Left ventricle myocardium inferior (tissue), 1 donor: ENCODE results near the gene ACY1. TPM values are rescaled to one million over a fixed set of nuclear protein-coding genes. Genes with fewer than 3 reads are reported as not detected.

Source experiments
- DNase-seq: peaks from one replicate; pipeline ENCODE4 v3.0.0-alpha.2; 2020
- H3K27ac ChIP-seq: fragments of 200-600 bp; replicated peaks from 2 replicates; pipeline ENCODE4 v1.8.0; 2021
- H3K27me3 ChIP-seq: fragments of 200-600 bp; 2 replicates; pipeline ENCODE4 v1.8.0; 2021; ENCODE audit warnings: low read depth
- H3K36me3 ChIP-seq: fragments of 200-600 bp; 2 replicates; pipeline ENCODE4 v1.8.0; 2021
- H3K4me1 ChIP-seq: fragments of 200-600 bp; 2 replicates; pipeline ENCODE4 v1.8.0; 2021
- H3K4me3 ChIP-seq: fragments of 200-600 bp; 2 replicates; pipeline ENCODE4 v1.8.0; 2021; ENCODE audit warnings: mild to moderate bottlenecking, moderate library complexity
- H3K9me3 ChIP-seq: fragments of 200-600 bp; replicated peaks from 2 replicates; pipeline ENCODE4 v1.8.0; 2021
- CTCF ChIP-seq: fragments of 200-600 bp; IDR thresholded peaks from 2 replicates; pipeline ENCODE4 v1.8.0; 2021; ENCODE audit warnings: antibody characterized with exemption, mild to moderate bottlenecking, borderline replicate concordance
- intact Hi-C: fragments of 100-400 bp; cut with micrococcal nuclease; formaldehyde crosslinking; loops from one replicate; pipeline ENCODE4 v1.11.0; 2022
- total RNA-seq: library from RNA; stranded (reverse); fragmentation: NEBNext Ultra II Directional; extraction: Animal tissue kit (Norgen Biotek cat#: 25700); gene quantifications from one replicate; pipeline ENCODE4 v1.2.1, GENCODE V29; 2021
- donor health status: DM: no; HTN: yes; CAD: no; lungs with severe emphysema.

ACY1 gene
- total RNA-seq, 1 donor from 2014 or later, result 20.2 TPM

- H3K36me3 ChIP-seq, result peaks cover 69% of the 10 kb centered on the region
- H3K27ac ChIP-seq, result no peak overlapping the region
- no peaks in the 10 kb centered on the region for H3K27me3 ChIP-seq
- DNase-seq, result no peak
- H3K4me3 ChIP-seq, result no peak overlapping the region
- no peak for TF ChIP-seq CTCF
- intact Hi-C loops, result no loop called here
- peaks cover 20% of the 10 kb centered on the region for H3K4me1 ChIP-seq
- H3K9me3 ChIP-seq, result no peaks in the 10 kb centered on the region
These were observed 46.3 kb upstream of the ACY1 start for GRCh38 chr3:51937014-51937413.

DNA sequence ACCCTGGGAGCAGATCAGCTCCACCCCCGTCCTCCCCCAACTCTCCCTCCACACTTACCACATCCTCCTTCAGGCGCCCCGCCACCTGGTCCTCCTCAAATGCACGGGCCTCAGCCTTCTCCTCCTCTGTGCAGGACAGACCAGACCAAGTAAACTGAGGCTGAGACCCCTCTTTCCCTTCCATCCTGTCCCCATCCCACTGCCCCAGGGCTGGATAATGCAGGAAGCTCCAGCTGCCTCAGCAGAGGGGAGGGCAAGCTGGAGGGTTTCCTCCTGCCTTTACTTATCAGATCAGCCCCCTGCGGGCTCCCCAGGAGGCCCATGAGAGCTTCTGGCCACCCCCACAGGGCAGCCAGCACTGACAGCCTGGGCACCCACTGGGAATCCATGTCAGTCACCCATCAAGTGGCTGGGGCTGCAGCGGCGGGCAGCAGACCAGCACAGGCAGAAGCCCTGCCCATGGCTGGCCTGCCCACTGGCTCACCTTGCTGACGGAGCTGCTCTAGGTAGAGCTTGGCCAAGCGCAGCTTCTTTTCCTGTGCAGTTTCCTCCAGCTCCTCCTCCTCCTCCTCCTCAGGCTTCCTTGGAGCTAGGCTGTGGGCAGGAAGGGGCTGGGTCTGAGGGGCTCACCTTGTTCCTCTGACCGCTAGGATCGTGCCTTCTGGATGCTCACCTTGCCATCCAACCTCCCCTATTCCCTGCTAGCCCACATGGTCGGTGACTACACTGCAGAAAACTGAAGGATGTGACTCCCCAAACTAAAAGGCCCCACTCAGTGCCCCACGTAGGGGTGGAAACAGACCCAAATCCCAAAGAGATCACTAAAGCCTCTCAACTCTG is 45.5 kb upstream of the ACY1 start:
- TF ChIP-seq CTCF, result no peak
- H3K27me3 ChIP-seq, result no peaks in the 10 kb centered on the region
- H3K4me1 ChIP-seq, result peaks cover 26% of the 10 kb centered on the region
- H3K27ac ChIP-seq, result no peak overlapping the region
- DNase-seq, result no peak
- peaks cover 64% of the 10 kb centered on the region for H3K36me3 ChIP-seq
- intact Hi-C loops, result no loop called here
- H3K4me3 ChIP-seq, result no peak overlapping the region
- no peaks in the 10 kb centered on the region for H3K9me3 ChIP-seq

DNA sequence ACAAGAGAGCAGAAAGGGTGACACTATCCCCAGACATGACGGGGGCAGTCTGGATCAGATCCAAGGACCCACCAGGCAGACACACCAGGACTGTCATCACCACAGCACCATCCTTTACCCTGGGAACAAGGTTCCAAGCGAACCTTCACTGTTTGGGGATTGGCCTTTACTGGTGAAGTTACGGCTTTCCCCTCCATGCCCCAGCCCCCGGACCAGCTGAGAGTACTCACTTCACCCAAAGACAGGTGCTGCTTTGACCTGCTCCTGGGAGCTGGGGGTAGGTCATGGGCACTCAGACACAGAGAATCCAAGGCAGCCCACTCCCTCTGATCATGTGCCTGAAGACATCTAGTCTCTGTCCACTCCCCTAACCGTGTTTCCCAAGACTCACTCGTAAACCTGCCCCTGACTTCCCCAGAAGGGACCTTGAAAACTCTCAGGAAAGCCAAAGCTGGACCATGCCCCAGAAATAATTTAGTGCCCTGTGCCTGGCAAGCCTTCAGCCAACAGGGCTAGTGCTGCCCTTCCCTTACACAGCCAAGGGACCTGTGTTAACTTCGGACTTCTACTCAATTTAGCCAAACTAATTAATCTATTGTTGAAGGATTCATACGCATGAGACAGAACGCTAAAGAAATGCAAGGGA is 44.4 kb upstream of the ACY1 start:
- DNase-seq, result no peak
- H3K36me3 ChIP-seq, result peaks cover 54% of the 10 kb centered on the region
- no peak for TF ChIP-seq CTCF

GRCh38 chr3:51940648-51941462 is 42.5 kb upstream of the ACY1 start:
- Histone ChIP-seq H3K27me3 (no peaks in the 10 kb centered on the region), H3K4me1 (peaks cover 36% of the 10 kb centered on the region), H3K36me3 (peaks cover 51% of the 10 kb centered on the region), H3K4me3 (peak overlapping the region; percentile 82), H3K27ac (peak overlapping the region; percentile 74), H3K9me3 (no peaks in the 10 kb centered on the region)
- no peak for DNase-seq
- intact Hi-C loops, result no loop called here
- no peak for TF ChIP-seq CTCF

More for the DNA sequence above, 44.4 kb upstream of the ACY1 start:
- Histone ChIP-seq H3K27me3 (no peaks in the 10 kb centered on the region), H3K4me1 (peaks cover 36% of the 10 kb centered on the region), H3K4me3 (no peak overlapping the region), H3K9me3 (no peaks in the 10 kb centered on the region), H3K27ac (no peak overlapping the region)
- intact Hi-C loops, result no loop called here

DNA sequence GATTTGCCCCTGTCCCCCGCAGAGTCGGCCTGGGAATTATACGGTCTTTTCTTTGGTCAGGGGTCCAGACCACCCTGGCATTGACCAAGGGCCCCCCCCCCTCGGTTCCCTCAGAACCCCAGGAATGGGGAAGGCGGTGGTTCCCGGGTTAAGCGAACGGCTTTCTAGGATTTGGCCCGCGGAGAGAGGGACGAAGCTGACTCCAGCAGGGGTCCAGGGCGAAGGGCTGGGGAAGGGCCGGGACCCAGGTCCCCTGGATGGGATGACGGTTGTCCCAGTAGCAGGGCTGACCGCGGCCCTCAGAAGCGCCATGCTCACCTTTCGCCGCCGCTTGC is 41.9 kb upstream of the ACY1 start:
- DNase-seq, result no peak
- intact Hi-C loops, result no loop called here
- Histone ChIP-seq H3K27ac (peak overlapping the region; percentile 74), H3K9me3 (no peaks in the 10 kb centered on the region), H3K4me1 (peaks cover 36% of the 10 kb centered on the region), H3K36me3 (peaks cover 49% of the 10 kb centered on the region), H3K4me3 (peak overlapping the region; percentile 82), H3K27me3 (no peaks in the 10 kb centered on the region)
- no peak for TF ChIP-seq CTCF
